HG03460 (cell line): Measurements from ENCODE around the gene CFAP20DC.
"Not testable (repeated sequence)": the region's sequence is repeated elsewhere in the genome, so short reads cannot be mapped to it uniquely, and the experiment has no call there.

Experiments
- ATAC-seq: cut with Tn5 transposase; IDR thresholded peaks from one replicate; pipeline ENCODE4 v1.9.1; 2021; ENCODE audit not compliant: unreplicated experiment

Gene CFAP20DC

DNA sequence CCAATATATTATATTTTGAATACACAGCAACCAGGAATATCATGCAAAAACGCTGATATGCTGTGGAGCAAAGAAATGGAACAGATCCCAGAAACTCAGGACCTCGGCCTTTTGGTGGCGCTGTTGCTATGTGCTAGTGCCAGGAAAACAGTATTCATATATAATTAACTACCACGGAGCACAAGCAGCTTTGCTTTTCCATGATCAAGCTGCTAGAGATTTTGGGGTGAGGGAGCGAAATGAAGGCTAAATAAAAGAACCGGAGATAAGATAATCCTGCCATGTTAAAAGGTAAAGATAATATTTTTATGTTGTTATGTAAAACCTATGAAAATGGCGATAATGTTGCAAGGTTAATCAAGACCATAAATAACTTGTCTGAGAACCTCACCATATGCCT lies 225.5 kb downstream of the CFAP20DC start:
- ATAC-seq, result no peak

DNA sequence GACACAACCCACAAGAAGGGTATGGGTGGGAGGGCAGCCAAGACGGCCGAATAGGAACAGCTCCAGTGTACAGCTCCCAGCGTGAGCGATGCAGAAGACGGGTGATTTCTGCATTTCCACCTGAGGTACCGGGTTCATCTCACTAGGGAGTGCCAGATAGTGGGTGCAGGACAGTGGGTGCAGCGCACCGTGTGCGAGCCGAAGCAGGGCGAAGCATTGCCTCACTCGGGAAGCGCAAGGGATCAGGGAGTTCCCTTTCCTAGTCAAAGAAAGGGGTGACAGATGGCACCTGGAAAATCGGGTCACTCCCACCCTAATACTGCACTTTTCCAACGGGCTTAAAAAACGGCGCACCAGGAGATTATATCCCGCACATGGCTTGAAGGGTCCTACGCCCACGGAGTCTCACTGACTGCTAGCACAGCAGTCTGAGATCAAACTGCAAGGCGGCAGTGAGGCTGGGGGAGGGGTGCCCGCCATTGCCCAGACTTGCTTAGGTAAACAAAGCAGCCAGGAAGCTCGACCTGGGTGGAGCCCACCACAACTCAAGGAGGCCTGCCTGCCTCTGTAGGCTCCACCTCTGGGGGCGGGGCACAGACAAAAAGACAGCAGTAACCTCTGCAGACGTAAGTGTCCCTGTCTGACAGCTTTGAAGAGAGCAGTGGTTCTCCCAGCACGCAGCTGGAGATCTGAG lies 243.1 kb downstream of the CFAP20DC start:
- not testable (repeated sequence) for ATAC-seq

DNA sequence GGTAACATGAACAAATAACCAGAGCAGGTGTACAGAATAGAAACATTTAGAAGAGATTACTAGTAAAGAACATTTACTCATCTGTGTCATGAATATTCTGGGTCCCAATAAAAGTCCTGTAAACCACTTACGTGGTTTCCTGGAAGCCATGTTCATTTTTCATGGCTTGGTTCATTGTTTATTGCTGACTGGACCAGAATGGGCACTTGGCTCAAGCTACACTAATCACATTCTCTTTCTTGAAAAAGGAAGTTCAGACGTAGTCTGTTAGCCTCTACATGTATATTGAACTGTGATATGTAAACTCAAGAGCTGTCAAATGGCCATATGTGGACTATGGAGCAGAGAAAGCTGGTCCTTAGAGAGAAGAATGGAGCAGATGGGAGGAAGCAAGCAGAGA lies 244.9 kb downstream of the CFAP20DC start:
- ATAC-seq, result no peak

DNA sequence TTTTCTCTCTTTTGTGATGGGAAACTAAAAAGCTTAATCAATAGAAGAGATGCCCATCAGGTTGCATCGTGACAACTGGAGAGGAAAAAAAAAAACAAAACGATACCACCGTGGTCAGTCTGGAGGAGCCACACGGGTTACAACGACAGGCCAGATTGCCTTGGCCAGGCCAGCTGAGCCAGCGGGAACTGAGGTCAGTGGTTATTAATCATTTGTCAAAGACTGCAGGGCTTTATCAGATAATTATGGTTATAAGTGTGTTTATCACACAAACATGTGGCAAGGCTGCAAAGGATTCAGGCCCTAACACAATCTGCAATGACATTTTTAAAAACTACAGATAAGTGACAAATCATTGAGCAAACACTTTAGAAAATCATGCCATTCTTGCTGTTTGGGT lies 248.3 kb downstream of the CFAP20DC start:
- ATAC-seq, result no peak

DNA sequence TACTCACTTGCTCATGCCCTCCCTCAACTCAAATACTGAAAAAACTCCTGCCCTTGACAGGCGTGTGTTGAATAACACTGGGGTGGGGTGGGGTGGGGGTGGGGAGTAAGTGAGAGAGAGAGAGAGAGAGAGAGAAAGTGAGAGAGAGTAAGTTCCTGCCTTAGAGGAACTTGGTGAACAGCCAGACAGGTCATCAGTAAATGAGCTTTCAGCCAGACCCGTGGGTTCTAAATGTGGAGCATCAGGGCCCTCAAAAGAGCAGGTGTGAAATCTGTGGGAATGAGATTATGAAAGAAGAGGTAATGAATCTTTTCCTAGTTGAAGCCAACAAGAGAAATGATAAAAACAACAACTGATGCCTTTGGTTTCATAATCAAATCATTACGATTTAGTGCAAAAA lies 248.9 kb downstream of the CFAP20DC start:
- ATAC-seq, result no peak

DNA sequence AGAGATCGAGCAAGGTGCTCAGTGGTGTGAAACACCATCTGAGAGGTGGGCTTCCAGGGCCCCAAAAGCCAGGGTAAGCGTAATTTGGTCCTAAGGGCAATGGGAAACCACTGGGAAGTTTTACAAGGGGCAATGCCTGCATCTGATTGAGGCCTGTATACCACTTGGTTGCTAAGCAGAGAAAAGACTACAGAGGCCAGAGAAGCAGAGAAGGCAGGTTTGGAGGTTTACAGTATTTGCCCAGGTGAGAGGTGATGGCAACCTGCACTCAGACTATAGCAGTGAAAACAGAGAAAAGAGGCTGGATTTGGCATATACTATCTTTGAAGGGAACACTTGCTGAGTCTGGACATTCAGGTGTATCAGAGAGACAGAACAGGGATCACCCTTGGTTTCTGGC lies 249.8 kb downstream of the CFAP20DC start:
- no peak for ATAC-seq

DNA sequence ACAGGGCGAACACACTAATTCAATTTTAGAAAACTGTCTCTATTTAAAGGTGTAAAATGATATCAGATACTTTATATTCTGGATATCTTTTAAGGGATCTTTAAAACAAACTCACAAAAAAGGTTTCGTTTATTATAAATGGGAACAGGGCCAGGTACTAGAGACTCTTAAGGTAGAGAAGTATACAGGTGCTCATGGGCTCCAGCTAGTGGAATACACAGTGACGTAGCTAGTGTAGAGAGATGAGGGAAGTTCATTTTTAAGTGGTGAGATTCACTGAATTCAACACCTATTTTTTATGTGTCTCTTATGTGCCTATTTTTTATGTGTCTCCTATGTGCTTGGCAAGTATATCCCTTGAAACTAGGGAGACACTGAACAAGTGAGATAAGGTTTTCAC lies 250.6 kb downstream of the CFAP20DC start:
- no peak for ATAC-seq

DNA sequence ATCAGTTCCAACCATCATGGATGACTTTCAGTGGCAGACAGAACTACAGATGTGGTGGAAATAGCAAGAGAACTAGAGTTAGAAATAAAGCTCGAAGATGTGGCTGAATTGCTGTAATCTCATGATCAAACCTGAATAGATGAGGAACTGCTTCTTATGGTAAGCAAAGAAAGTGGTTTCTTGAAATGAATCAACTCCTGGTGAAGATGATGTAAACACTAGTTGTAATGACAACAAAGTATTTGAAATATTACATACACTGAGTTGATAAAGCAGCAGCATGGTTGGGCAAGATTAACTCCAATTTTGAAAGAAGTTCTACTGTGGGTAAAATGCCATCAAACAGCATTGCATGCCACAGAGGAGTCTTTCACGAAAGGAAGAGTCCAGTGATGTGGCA lies 251.5 kb downstream of the CFAP20DC start:
- no peak for ATAC-seq

DNA sequence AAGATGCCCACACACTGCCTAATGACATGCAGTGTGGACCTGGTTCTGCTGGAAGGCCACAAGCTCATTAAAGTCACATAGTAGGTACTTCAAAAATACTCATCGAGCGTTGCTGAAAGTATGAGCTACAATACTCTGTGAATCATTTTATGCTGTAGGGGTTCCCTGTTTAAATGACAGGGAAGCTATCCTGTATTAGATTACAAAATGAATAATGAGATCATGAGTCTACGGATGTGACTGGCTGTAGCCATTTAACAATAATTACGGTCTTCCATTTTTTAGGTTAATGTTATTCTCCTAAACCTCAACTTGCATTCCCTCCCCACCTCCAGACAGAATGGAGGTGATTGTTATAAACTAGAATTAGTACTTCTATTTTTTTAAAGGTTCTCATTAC lies 255.1 kb downstream of the CFAP20DC start:
- no peak for ATAC-seq

DNA sequence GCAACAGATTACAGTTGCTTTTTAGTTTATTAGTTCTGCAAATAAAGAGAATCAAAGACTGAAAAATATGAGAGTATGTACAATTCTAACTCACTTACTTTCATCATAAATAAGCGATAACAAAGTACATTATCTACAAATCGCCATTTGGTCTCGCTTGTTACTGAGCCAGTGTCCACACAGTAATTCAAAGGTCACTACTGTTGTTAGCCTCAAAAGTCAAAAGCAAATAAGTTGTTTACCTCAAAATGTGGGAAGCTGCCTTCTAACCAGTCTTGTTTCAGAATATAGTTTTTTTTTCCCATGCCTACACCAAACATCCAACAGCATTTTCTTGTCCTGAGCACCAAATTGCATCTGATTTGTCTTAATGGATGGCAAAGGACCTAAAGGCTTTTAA lies 255.9 kb downstream of the CFAP20DC start:
- no peak for ATAC-seq

DNA sequence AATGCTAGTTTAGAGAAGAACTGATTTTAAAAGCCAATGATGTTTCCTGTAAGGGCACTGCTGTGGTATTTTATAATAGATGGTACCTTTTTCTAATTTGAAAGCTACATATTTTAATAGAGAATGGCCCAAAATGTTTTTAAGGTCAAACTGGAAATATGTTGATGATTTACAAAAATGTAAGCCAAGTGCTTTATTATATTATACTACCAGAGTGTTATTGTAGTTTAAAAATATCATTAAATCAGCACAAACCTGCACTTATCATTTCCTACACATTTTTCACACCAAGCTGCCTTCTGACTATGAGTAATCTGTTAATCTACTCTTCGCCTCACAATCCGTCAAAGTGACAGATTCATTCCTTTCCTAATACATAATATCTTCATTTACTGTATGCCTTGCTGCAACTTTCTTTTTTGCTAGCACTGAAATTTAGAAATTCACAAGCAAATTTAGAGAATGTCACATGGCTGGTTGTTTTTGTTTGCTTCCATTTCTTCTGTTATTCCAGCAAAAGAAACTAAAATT lies 256.8 kb downstream of the CFAP20DC start:
- no peak for ATAC-seq

DNA sequence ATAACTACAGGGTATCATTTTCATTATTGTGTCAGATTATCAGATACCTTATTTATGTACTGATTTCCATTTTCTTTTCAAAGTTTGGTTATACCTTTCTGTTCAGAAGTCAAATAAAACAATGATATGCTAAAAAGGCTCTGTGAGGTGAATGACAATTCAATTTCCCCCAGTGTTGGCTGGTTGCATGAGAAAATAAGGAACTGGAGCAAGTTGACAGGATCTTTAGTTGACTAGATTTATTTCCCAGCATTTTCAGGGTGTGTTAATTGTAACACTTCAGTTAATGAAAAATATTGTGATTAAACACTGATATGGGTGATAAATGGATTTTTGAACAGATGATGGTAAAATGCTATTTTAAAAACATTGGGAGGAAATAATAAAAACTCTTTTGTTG lies 260.4 kb downstream of the CFAP20DC start:
- ATAC-seq, result no peak

DNA sequence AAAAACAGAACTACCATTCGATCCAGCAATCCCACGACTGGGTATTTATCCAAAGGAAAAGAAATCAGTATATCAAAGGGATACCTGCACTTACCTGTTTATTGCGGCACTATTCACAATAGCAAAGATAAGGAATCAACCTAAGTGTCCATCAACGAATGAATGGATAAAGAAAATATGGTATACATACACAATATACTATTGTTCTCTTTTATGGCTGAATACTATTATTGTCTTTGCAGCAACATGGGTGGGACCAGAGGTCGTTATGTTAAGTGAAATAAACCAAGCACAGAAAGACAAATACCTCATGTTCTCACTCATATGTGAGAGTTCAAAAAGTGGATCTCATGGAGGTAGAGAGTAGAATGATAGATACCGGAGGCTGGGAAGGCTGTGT lies 264.9 kb downstream of the CFAP20DC start:
- no peak for ATAC-seq

DNA sequence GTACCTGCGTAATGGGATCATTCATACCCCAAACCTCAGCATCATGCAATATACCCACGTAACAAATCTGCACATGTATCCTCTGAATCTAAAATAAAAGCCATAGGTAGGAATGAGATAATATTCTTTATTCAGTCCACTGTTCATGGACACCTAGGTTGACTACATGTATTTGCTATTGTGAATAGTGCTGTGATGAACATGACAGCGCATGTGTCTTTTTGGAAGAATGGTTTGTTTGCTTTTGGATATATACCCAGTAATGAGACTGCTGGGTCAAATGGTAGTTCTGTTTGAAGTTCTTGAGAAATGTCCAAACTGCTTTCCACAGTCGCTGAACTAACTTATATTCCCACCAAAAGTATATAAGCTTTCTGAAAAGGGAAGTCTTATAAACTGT lies 265.4 kb downstream of the CFAP20DC start:
- no peak for ATAC-seq

DNA sequence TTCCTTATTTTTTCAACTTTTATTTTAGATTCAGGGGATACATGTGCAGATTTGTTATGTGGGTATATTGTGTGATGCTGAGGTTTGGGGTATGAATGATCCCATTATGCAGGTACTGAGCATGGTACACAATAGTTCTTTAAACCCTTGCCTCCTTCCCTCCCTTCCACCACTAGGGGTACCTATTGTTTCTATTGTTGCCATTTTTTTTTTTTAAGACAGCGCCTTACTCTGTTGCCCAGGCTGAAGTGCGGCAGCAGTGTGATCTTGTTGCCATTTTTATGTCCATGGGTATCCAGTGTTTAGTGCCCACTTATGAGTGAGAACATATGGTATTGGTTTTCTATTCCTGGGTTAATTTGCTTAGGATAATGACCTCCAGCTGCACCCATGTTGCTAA lies 266.0 kb downstream of the CFAP20DC start:
- no peak for ATAC-seq

DNA sequence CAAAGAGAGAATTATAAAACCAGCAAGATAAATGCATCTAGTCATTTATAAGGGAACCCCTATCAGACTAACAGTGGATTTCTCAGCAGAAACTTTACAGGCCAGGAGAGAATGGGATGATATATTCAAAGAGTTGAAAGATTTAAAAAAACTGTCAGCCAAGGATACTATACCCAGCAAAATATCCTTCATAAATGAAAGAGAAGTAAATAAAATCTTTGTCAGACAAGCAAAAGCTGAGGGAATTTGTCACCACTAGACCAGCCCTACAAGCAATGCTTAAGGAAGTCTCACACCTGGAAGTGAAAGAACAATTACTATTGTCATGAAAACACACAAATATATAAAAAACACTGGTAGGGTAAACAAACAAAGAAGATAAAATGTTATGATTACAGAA lies 269.9 kb downstream of the CFAP20DC start:
- no peak for ATAC-seq

DNA sequence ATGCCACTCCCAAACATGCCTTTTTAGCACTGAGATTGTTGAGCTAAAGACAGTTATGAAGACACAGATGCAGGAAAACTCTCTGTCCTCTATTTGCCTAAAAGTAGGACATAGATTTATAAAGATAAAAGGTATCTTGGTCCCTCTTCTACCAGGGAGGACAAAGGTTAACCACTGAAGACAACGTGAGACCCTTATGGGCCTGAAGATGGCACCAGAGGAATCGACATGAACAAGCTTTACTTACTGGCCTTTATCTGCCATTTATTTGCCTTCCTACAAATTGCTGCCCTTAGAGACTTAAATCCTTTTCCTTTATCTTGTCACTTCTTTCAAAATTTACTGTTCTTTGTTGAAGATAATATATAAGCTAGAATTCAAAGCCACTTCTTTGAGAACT lies 273.6 kb downstream of the CFAP20DC start:
- ATAC-seq, result no peak

DNA sequence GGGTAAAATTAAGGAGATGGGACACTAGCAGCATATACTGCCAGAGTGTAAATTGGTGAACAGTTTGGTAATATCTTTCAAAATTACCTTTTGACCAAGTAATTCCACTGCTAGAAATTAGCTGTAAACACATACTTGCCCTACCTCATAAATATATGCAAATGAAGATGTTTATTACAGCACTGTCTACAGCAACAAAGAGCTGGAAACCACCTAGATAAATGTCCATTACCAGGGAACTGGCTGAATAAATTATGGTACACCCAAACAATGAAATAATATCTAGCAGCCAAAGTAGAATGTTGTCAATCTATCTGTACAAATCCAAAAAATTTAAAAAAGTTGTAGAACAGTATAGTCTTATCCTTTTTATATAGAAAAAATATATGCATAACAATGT lies 277.4 kb downstream of the CFAP20DC start:
- no peak for ATAC-seq

DNA sequence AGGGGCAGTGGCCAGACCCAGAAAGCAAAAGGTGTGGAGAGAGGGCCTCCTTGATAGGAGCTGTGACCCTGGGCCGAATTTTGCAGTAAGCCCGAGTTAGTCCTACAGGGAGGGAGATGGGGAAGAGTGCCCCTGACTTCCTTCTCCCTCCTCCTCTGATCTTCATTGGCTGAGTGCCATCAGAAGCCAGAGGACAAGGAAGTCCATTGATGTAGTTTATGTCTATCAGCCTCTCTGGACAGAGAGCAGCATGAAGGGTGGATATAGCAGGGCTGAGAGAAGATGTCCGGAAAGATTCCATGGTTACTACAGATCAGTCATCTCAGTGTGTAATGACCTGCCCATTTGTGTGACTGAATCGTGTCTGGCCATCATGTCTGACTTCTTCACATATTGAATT lies 280.8 kb downstream of the CFAP20DC start:
- no peak for ATAC-seq

DNA sequence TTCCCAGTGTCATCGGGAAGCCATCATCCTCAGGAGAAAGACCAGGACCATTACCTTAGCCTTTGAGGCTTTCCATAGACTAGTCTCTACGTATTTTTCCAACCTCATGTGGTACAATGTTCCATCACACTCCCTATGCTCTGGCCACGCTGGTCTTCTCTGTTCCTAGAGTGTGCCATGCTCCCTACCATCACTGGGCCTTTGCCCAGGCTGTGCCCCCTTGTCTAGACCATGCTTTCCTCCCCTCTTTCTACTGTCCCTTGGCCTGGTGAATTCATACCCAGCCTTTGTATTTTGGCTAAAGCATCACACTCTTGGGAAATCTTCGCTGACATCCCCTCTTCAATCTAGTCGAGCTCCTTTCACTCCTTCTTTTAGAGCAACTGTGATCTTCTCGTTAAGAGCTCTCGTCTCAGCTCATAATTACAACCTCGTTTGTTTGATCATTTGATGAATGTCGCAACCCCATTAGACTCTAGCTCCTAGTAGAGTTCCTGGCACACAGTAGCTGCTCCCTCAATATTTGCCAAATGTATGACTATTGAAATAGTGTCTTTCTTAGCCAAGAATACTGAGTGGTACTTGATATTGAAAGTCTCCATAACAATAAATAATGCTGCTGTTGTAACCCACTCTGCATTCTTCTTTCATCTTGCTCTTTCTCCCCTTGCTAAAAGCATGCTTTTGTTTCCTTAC lies 283.1 kb downstream of the CFAP20DC start:
- no peak for ATAC-seq

DNA sequence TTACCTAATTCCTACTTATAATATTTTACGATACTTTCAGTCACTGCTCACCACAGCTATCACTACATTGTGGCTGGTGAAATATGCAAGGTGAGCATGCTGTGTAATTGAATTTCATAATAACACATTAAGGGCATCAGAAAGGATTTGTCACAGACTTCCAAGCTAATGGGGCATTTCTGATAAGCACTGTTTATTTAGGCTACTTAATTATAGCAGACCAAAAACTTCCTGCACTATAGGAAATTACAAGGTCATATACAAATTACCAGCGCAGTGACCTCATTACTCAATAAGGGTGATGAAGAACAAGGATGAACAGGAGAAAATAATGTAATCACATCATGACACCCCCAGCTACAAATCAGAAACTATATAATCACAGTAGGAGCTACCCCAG lies 294.7 kb downstream of the CFAP20DC start:
- ATAC-seq, result no peak

DNA sequence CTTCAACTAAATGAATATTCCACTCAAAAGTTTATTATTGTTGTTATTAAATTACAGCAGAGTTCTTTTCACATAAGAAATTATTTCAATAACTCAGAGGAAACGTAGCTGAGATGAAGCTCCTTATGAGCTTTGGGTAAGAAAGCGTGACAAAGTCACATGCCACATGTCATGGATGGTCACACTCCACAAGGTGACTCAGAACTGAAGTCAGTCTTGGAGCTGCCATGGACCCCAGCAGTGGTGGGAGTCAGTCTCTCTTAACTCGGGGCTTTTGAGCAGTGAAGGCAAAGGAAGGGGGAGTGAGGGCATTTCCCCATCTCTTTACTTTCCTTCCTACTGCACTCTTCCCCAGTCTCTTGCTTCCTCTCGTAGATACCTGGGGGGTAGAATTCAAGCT lies 295.8 kb downstream of the CFAP20DC start:
- no peak for ATAC-seq
